PFSK-1 (cell line): ENCODE results near the gene FANCD2OS.

ENCODE experiments used
- FOXP2 ChIP-seq: optimal IDR thresholded peaks from 2 replicates; pipeline ENCODE3; 2011; ENCODE audit warnings: borderline replicate concordance, control low read depth, inconsistent platforms; ENCODE audit not compliant: insufficient read depth; ENCODE audit errors: extremely low read length, extremely low read depth
- POLR2AphosphoS5 ChIP-seq: IDR thresholded peaks from 2 replicates; pipeline ENCODE4 v1.6.1; 2012; ENCODE audit warnings: low read depth, mild to moderate bottlenecking, control low read depth, low read length, moderate library complexity
- SIN3A ChIP-seq: IDR thresholded peaks from 2 replicates; pipeline ENCODE4 v1.6.1; 2012; ENCODE audit warnings: mild to moderate bottlenecking, low read length, moderate library complexity, borderline replicate concordance; ENCODE audit not compliant: insufficient read depth
- TAF1 ChIP-seq: IDR thresholded peaks from 2 replicates; pipeline ENCODE4 v1.6.1; 2012; ENCODE audit warnings: low read length, control low read depth, borderline replicate concordance; ENCODE audit not compliant: insufficient read depth
- TF ChIP-seq, protein P1 (sequence below), 2 experiments: IDR thresholded peaks; 2 replicates each; pipeline versions ENCODE4 v1.6.1 to v1.8.0; 2011 to 2012; ENCODE audit warnings: low read depth in 2 of 2, low read length in 2 of 2, control low read depth in 1 of 2, inconsistent platforms in 1 of 2, mild to moderate bottlenecking in 1 of 2, moderate library complexity in 1 of 2; ENCODE audit not compliant: insufficient read depth in 1 of 2

Gene FANCD2OS

DNA sequence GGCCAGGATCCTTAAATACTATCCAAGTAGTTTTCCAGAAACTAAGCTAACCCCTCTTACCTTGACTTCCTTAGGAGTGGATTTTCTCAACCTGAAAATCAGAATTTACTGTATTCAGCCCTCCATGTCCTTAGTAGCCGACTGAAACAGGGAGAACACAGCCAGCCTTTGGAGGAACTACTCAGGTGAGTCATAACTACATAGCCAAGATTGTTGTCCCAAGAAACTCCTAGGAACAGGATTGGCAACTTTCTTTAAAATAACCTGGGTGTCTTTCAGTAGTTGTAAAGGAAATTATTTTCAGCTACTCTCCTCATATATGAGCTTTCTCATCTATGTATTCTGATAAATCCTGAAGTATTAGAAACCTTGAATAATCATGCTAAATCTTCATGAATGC, 22.3 kb downstream of the FANCD2OS start:
- TF ChIP-seq, protein P1, sequence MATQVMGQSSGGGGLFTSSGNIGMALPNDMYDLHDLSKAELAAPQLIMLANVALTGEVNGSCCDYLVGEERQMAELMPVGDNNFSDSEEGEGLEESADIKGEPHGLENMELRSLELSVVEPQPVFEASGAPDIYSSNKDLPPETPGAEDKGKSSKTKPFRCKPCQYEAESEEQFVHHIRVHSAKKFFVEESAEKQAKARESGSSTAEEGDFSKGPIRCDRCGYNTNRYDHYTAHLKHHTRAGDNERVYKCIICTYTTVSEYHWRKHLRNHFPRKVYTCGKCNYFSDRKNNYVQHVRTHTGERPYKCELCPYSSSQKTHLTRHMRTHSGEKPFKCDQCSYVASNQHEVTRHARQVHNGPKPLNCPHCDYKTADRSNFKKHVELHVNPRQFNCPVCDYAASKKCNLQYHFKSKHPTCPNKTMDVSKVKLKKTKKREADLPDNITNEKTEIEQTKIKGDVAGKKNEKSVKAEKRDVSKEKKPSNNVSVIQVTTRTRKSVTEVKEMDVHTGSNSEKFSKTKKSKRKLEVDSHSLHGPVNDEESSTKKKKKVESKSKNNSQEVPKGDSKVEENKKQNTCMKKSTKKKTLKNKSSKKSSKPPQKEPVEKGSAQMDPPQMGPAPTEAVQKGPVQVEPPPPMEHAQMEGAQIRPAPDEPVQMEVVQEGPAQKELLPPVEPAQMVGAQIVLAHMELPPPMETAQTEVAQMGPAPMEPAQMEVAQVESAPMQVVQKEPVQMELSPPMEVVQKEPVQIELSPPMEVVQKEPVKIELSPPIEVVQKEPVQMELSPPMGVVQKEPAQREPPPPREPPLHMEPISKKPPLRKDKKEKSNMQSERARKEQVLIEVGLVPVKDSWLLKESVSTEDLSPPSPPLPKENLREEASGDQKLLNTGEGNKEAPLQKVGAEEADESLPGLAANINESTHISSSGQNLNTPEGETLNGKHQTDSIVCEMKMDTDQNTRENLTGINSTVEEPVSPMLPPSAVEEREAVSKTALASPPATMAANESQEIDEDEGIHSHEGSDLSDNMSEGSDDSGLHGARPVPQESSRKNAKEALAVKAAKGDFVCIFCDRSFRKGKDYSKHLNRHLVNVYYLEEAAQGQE (IDR thresholded peaks at IDR 0.05; ENCODE audit: insufficient read depth in 1 of 2, low read depth in 2 of 2, low read length in 2 of 2), result no peak
- TF ChIP-seq TAF1, result no peak
- no peak for TF ChIP-seq FOXP2
- TF ChIP-seq POLR2AphosphoS5, result no peak
- no peak for TF ChIP-seq SIN3A

- TF ChIP-seq SIN3A (no peak), FOXP2 (no peak), TAF1 (no peak), POLR2AphosphoS5 (no peak)
- TF ChIP-seq, protein P1 (IDR thresholded peaks at IDR 0.05; ENCODE audit: insufficient read depth in 1 of 2, low read depth in 2 of 2, low read length in 2 of 2), result no peak
Measured at GRCh38 chr3:10081871-10082270, 26.2 kb downstream of the FANCD2OS start.

- TF ChIP-seq, protein P1 (IDR thresholded peaks at IDR 0.05; ENCODE audit: insufficient read depth in 1 of 2, low read depth in 2 of 2, low read length in 2 of 2), result no peak
- no peak for TF ChIP-seq TAF1
- no peak for TF ChIP-seq SIN3A
- no peak for TF ChIP-seq POLR2AphosphoS5
- TF ChIP-seq FOXP2, result no peak
Measured at GRCh38 chr3:10074666-10075065, 33.4 kb downstream of the FANCD2OS start.

DNA sequence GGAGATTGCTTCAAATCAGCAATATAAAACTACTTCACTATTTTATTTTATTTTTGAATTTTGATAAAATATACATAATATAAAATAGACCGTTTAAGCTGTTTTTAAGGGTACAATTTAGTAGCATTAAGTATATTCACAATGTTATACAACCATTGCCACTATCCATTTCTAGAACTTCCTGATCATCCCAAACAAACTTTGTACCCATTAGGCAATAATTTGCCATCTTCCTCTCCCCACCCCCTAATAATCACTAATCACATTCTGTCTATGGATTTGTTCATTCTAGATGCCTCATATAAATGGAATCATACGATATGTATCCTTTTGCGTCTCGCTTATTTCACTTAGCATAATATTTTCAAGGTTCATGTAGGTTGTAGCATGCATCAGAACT, 53.0 kb downstream of the FANCD2OS start:
- TF ChIP-seq, protein P1 (IDR thresholded peaks at IDR 0.05; ENCODE audit: insufficient read depth in 1 of 2, low read depth in 2 of 2, low read length in 2 of 2), result no peak
- TF ChIP-seq FOXP2 (no peak), POLR2AphosphoS5 (no peak), TAF1 (no peak), SIN3A (no peak)
